ENCODE results near the gene TRIO. TPM values are rescaled to one million over a fixed set of nuclear protein-coding genes. Genes with fewer than 3 reads are reported as not detected.
A peak's percentile ranks its signal among the peaks of the same experiment; 100 is the strongest.

The TRIO gene
- total RNA-seq, 1 donor = 410 TPM

DNA sequence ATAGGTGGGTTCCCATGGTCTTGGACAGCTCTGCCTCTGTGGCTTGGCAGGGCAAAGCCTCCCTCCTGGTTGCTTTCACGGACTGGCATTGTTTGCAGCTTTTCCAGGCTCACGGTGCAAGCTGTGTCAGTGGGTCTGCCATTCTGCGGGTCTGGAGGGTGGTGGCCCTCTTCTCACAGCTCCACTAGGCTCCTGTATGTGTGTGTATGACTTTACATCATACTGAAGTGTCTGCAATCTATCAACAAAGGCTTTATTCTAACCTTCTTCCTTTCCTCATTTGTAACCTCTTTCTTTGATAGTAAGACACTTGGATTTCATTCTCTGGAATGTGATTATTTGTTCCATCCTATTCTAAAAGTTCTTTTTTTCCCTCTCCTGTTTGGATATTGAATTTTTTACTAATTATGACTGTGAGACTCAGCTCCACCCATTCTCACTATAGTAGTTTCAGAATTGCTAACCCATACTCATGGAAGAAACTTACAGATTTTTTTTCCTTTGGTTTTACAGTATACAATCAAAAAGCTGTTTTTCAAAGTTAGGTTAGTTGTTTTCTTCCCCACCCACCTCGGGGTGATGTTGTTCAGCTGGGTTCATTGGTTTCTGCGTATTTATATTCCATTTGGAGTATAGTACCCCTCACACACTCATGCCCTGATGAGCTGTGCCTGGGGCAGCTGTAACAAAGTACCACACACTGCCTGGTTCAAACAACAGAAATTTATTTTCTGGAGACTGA, 293.8 kb downstream of the TRIO start:
- TF ChIP-seq, protein P1, sequence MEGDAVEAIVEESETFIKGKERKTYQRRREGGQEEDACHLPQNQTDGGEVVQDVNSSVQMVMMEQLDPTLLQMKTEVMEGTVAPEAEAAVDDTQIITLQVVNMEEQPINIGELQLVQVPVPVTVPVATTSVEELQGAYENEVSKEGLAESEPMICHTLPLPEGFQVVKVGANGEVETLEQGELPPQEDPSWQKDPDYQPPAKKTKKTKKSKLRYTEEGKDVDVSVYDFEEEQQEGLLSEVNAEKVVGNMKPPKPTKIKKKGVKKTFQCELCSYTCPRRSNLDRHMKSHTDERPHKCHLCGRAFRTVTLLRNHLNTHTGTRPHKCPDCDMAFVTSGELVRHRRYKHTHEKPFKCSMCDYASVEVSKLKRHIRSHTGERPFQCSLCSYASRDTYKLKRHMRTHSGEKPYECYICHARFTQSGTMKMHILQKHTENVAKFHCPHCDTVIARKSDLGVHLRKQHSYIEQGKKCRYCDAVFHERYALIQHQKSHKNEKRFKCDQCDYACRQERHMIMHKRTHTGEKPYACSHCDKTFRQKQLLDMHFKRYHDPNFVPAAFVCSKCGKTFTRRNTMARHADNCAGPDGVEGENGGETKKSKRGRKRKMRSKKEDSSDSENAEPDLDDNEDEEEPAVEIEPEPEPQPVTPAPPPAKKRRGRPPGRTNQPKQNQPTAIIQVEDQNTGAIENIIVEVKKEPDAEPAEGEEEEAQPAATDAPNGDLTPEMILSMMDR (IDR thresholded peaks at IDR 0.05; ENCODE audit: insufficient read depth, low read depth, low read length) = no peak
- H3K4me3 ChIP-seq (ENCODE audit: low read depth, low read length) = no peak overlapping the region
- no peak for DNase-seq (ENCODE audit: low read depth)

DNA sequence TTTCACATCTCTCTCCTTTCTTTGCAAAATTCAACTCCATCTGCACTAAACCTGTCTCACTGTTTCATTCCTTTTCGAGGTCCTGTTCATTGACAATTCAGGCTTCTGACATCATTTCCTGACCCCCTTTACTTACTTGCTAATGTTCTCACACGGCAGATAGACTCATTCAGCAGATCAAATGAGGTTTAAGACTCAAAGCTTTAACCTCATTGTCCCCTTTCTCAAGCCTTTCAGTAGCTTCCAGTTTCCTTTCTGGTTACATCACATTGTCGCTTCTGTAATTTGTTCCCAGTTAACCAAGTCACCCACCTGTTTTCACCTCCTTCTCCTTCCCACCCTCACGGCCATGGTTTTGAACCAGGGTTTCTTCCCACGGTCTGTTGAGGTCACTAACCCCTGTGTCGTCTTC, 295.1 kb downstream of the TRIO start:
- no peak overlapping the region for H3K4me3 ChIP-seq (ENCODE audit: low read depth, low read length)
- no peak for DNase-seq (ENCODE audit: low read depth)
- TF ChIP-seq, protein P1 (IDR thresholded peaks at IDR 0.05; ENCODE audit: insufficient read depth, low read depth, low read length) = no peak

DNA sequence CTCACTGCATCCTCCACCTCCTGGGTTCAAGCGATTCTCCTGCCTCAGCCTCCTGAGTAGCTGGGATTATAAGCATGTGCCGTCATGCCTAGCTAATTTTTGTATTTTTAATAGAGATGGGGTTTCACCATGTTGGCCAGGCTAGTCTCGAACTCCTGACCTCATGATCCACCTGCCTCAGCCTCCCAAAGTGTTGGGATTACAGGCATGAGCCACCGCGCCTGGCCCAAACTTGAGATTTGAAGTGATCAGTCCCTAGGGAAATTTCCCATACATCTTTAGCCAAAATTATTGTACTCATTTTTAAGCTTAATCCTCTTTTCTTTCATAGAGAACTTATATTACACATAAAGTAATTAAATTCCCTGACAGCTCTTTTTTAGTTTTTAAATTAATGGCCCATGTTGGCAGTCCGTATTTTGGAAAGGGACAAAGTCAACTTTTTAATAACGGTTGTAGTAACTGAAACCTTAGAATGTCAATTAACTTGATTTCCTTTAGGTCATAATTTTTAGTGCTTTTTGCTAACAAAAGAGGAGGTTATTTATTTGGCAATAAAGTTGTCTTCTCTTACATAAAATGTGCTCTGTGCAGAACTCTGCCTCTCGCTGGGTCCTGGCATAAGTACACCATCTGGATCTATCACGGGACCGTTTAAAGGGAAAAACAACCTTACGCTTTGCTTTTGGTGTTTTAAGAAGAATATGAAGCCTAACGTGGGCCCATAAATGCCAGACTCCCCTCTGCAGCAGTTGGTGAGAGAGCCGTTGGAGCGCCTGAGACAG, 296.1 kb downstream of the TRIO start:
- H3K4me3 ChIP-seq (ENCODE audit: low read depth, low read length) = no peak overlapping the region
- TF ChIP-seq, protein P1 (IDR thresholded peaks at IDR 0.05; ENCODE audit: insufficient read depth, low read depth, low read length) = no peak
- peak; percentile 88 for DNase-seq (ENCODE audit: low read depth)

DNA sequence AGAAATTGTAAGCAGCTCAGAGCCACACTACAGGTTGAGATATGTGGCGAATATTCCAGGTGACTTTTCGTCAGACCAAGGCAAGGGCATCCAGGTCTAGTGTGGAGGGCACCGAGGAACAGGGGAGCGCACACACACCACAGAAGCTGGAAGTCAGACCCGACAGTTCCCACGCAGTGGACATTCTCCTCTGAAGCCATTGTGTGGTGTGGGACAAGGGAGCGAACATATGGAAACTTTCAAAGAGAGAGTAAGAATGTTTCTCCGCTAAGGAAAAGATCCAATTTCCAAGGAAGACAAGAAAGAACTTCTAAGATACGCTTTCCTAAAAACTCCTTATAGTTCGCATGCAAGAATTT, 297.1 kb downstream of the TRIO start:
- H3K4me3 ChIP-seq (ENCODE audit: low read depth, low read length) = peak overlapping the region; percentile 73
- DNase-seq (ENCODE audit: low read depth) = no peak
- TF ChIP-seq, protein P1 (IDR thresholded peaks at IDR 0.05; ENCODE audit: insufficient read depth, low read depth, low read length) = no peak

DNA sequence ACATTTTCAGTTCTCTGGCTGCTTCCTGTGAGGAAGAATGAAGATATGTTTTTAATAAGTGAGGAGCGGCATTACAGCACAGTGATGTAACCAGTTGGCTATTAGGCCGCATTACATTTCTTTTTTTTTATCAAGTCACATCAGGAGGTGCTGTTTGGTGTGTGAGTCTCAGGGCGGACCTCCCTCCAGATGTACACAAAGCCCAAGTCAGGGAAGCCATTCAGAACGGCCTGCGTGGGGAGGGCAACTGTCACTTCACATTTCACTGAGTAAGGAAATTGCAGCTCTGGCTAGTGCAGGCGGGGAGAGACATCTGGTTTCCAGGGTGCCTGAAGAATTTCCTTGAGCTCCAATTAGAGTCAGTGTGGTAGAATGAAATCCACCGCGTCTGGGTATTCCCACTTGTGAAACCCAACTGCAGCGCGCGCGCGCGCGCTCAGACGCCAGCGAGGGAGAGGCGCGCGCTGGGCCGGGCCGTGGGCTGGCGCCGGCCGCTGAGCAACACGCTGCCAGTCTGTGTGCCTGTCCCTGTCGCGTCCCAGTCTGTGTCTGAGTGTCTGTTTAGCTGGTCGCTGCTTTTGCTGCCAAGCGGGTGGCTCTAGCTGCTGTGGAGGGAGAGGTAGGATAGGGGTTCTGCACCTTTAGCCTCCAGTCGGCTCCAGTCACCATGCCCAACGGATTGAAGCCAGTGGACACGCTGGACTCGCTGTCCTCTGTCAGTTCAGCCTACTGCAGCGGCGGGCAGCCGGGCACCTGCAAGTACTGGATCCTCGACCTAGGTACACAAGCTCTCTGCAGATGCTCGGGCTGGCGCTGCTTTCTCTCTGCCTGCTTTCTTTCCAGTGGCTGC, 297.7 kb downstream of the TRIO start:
- TF ChIP-seq, protein P1 (IDR thresholded peaks at IDR 0.05; ENCODE audit: insufficient read depth, low read depth, low read length) = no peak
- H3K4me3 ChIP-seq (ENCODE audit: low read depth, low read length) = peak overlapping the region; percentile 73
- DNase-seq (ENCODE audit: low read depth) = peak; percentile 96

DNA sequence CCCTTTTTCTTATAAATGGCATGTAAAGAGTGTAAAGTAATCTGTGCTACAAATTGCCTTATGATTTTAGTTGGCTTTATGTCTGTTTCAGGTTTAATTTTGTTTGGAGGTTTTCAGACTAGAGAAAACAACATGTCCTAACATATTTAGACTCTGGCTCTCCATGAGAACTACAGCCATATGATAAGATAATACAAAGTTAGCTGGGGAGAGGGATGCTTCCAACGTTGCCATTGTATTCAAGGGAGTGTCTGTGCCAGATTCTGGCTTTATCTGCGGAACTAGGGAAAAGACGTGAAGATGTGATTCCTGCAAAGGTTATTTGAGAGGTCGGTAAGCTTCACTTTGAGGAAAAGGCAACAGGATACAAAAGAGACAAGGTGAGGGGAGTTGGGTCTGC, 298.5 kb downstream of the TRIO start:
- TF ChIP-seq, protein P1 (IDR thresholded peaks at IDR 0.05; ENCODE audit: insufficient read depth, low read depth, low read length) = no peak
- no peak for DNase-seq (ENCODE audit: low read depth)

More for the DNA sequence above, 298.5 kb downstream of the TRIO start:
- peak overlapping the region; percentile 73 for H3K4me3 ChIP-seq (ENCODE audit: low read depth, low read length)
